Measurements from ENCODE around the gene SUMO3.

DNA sequence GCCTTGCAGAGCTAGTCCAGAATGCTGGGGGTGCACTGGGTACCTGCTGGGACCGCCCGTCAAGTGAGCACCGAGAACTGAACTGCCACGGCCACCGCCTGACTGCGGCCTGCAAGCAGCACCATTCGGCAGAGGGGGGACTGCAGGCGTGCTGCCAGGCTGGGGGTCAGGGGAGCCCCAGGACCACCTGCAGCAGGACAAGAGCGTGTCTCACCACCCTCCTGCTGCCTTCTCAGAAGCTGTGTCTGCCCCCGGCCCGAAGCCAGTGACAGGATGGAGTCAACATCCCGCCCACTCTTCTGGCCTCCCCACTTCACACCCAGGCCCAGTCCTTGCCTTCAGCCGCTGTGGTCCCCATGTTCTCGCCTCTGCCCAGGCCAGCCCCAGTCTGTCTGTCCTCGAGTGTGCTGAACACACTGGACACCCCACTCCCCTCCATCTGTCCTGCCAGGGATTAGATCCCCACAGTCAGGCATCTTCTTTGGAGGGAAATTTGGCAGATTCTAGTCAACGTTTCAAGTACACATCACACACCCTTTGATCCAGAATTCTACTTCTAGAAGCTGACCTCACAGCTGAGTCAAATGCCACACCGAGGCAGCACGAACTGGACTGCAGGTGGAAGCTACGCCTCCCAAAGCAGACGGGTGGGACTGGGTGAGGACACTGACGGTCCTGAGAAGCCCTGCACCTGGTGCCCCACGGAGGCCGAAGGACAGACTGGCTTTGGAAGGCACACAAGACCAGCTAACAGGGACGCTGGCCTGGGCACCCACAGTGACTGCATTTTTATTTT, 29.6 kb upstream of the SUMO3 start:
- no peak for TF ChIP-seq POLR2A (IDR thresholded peaks at IDR 0.05; ENCODE audit: control extremely low read depth in 1 of 2, low read depth in 2 of 2, low read length in 2 of 2)
- no peak for TF ChIP-seq YY1 (IDR thresholded peaks at IDR 0.05; ENCODE audit: low read depth, low read length)
- no peak for TF ChIP-seq KDM1A (IDR thresholded peaks at IDR 0.05; ENCODE audit: borderline replicate concordance, low read length)
- TF ChIP-seq CHD1 (IDR thresholded peaks at IDR 0.05; ENCODE audit: low read depth, low read length) = no peak
- TF ChIP-seq, protein P1, sequence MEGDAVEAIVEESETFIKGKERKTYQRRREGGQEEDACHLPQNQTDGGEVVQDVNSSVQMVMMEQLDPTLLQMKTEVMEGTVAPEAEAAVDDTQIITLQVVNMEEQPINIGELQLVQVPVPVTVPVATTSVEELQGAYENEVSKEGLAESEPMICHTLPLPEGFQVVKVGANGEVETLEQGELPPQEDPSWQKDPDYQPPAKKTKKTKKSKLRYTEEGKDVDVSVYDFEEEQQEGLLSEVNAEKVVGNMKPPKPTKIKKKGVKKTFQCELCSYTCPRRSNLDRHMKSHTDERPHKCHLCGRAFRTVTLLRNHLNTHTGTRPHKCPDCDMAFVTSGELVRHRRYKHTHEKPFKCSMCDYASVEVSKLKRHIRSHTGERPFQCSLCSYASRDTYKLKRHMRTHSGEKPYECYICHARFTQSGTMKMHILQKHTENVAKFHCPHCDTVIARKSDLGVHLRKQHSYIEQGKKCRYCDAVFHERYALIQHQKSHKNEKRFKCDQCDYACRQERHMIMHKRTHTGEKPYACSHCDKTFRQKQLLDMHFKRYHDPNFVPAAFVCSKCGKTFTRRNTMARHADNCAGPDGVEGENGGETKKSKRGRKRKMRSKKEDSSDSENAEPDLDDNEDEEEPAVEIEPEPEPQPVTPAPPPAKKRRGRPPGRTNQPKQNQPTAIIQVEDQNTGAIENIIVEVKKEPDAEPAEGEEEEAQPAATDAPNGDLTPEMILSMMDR (IDR thresholded peaks at IDR 0.05; ENCODE audit: control extremely low read depth in 1 of 3, insufficient read depth in 1 of 3, low read depth in 1 of 3, low read length in 3 of 3) = no peak
